Measurements from ENCODE around the gene CDC40. TPM values are rescaled to one million over a fixed set of nuclear protein-coding genes. Genes with fewer than 3 reads are reported as not detected.

Gene CDC40
- total RNA-seq (2014; rRNA removed; shearing (Covaris generic); ENCODE audit: low replicate concordance), result 35.5 and 39.5 TPM in 2 replicates

DNA sequence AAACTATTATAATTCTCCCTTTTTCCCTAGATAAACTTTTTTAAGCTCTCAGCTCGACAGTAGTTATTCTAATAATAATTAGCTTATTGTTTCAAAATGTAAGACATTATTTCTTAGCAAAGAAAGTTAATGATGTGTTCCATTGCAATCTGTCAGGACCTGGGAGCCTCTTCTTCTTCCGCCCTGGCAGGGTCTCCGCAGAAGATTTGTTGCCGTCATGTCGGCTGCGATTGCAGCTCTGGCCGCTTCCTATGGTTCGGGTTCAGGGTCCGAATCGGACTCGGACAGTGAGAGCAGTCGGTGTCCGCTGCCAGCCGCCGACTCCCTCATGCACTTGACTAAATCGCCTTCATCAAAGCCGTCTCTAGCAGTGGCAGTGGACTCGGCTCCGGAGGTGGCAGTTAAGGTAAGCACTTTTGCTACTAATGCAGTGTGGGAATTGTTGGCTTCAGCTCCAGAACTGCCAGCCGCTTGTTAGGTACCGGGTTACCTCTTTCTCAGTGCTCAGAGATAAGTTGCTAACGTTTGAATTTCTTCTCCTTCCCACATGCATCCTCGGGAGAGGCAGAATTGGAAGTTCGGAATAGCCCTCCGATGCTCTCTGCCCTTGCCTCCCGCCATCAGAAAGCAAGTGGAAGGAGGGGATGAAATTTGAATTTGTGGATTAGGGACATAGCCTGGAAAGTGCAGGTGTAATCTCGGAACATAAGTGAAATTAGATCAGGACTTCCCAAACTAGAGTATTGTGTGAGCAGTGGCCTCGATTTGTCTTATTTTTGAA lies at the start of gene CDC40:
CDC40 (plus strand) TSS at position 200 of the 781 bp plus-strand sequence; CDS start at position 218, 18 bp downstream.
- H3K4me2 ChIP-seq (ENCODE audit: low read depth, low read length, poor library complexity, severe bottlenecking), result peak within 1 kb of the TSS; percentile 88
- DNase-seq, result peak; percentile 48
- no peaks in the 10 kb centered on the region for H3K9me3 ChIP-seq (ENCODE audit: low read length)
- peaks cover 58% of the 10 kb centered on the region for H3K4me1 ChIP-seq (ENCODE audit: low read length)
- peaks cover 6% of the 10 kb centered on the region; the same call in 1 of the 2 replicates for H4K20me1 ChIP-seq (ENCODE audit: insufficient read depth, low read depth, low read length)
- peak within 1 kb of the TSS; percentile 84 for H2AFZ ChIP-seq (ENCODE audit: low read length)
- peaks cover 29% of the 10 kb centered on the region for H3K36me3 ChIP-seq (ENCODE audit: insufficient read depth, low read length)
- H3K9me2 ChIP-seq (replicated peaks; ENCODE audit: insufficient read depth, low read length), result no peaks in the 10 kb centered on the region
- H3K27me3 ChIP-seq (ENCODE audit: low read length), result no peaks in the 10 kb centered on the region
- H3K79me2 ChIP-seq (ENCODE audit: low read length), result peaks cover 82% of the 10 kb centered on the region
- peak within 1 kb of the TSS; percentile 71 for H3K27ac ChIP-seq (ENCODE audit: low read length)
- H3K9ac ChIP-seq (ENCODE audit: low read length), result peak within 1 kb of the TSS; percentile 93
- peak within 1 kb of the TSS; percentile 95 for H3K4me3 ChIP-seq (ENCODE audit: low read length)

DNA sequence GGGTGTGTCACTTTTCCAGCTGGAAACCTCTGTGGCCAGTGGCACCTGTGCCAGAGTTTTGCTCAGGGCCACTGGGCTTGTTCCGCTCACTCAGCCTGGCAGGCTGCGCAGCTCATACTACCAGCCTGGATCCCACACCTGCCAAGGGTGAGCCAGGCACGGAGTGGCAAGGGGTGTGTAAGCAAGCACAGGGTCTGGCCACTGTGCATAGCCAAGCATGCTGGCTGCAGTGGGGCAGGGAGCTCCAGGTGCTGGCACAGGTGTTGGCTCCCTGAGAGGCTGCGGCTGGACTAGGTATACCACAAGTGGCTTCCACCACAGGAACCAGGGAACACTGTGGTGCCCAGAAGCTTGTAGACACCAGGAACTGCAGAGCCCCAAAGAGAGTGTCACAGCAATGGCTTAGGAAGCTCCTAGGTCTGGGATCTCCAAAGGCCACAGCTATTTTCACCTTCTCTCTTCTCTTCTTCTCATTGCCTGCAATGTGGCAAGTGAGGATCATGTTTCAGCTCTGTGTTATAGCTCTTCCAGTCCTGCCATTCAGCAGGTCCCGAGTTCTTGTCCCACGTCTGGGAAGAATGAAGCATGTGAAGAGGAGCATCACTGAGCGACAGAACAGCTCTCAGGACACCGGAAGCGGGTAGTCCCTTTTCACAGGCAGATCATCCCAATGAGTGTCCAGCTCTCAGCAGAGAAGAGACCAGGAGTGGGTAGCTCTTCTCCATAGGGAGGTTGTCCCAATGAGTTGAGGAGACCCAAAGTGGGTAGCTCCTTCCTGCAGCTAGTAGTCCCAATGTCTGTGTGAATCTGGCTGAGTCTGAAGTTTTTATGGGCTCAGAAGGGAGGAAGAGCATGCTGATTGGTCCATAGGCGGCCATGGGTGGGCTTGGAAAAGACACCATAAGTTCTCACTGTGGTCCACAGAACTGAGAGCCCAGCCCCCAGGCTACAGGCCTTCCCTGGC lies 42.0 kb upstream of the CDC40 start:
- Histone ChIP-seq H3K4me2 (ENCODE audit: low read depth, low read length, poor library complexity, severe bottlenecking) (no peak overlapping the region), H3K4me1 (ENCODE audit: low read length) (no peaks in the 10 kb centered on the region), H3K36me3 (ENCODE audit: insufficient read depth, low read length) (peaks cover 7% of the 10 kb centered on the region; the same call in 1 of the 2 replicates), H3K4me3 (ENCODE audit: low read length) (no peak overlapping the region), H3K27ac (ENCODE audit: low read length) (no peak overlapping the region), H3K9ac (ENCODE audit: low read length) (no peak overlapping the region), H3K9me3 (ENCODE audit: low read length) (no peaks in the 10 kb centered on the region), H2AFZ (ENCODE audit: low read length) (no peak overlapping the region), H4K20me1 (ENCODE audit: insufficient read depth, low read depth, low read length) (no peaks in the 10 kb centered on the region), H3K27me3 (ENCODE audit: low read length) (no peaks in the 10 kb centered on the region), H3K79me2 (ENCODE audit: low read length) (0 out of 2 replicates have a peak, but pooled peaks cover 10% of the 10 kb centered on the region), H3K9me2 (replicated peaks; ENCODE audit: insufficient read depth, low read length) (no peaks in the 10 kb centered on the region)
- DNase-seq, result no peak

DNA sequence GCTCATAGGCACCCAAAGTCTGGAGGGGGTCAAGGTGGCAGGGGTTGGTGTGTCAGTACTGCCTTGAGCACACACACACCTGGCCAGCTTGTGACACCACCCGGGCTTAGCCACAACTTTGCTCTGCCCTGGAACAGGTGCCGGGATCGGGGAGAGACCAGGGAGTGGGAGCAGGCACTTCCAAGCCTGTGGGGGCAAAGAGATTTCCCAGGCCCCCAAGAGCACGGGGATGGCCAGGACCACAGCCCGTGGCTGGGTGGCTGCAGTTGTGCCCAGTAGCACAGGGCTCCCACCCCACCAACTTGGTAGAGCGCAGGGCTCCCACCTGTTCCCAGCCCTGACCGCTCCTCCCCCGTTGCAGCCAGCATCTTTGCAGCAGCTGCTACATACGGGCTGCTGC lies 41.2 kb upstream of the CDC40 start:
- H3K9ac ChIP-seq (ENCODE audit: low read length), result no peak overlapping the region
- H2AFZ ChIP-seq (ENCODE audit: low read length), result no peak overlapping the region
- H3K4me2 ChIP-seq (ENCODE audit: low read depth, low read length, poor library complexity, severe bottlenecking), result no peak overlapping the region
- H3K79me2 ChIP-seq (ENCODE audit: low read length), result 0 out of 2 replicates have a peak, but pooled peaks cover 10% of the 10 kb centered on the region
- no peak overlapping the region for H3K27ac ChIP-seq (ENCODE audit: low read length)
- H3K4me3 ChIP-seq (ENCODE audit: low read length), result no peak overlapping the region
- no peaks in the 10 kb centered on the region for H4K20me1 ChIP-seq (ENCODE audit: insufficient read depth, low read depth, low read length)
- H3K9me3 ChIP-seq (ENCODE audit: low read length), result no peaks in the 10 kb centered on the region
- no peaks in the 10 kb centered on the region for H3K4me1 ChIP-seq (ENCODE audit: low read length)
- DNase-seq, result no peak
- no peaks in the 10 kb centered on the region for H3K27me3 ChIP-seq (ENCODE audit: low read length)
- H3K9me2 ChIP-seq (replicated peaks; ENCODE audit: insufficient read depth, low read length), result no peaks in the 10 kb centered on the region
- H3K36me3 ChIP-seq (ENCODE audit: insufficient read depth, low read length), result peaks cover 7% of the 10 kb centered on the region; the same call in 1 of the 2 replicates

DNA sequence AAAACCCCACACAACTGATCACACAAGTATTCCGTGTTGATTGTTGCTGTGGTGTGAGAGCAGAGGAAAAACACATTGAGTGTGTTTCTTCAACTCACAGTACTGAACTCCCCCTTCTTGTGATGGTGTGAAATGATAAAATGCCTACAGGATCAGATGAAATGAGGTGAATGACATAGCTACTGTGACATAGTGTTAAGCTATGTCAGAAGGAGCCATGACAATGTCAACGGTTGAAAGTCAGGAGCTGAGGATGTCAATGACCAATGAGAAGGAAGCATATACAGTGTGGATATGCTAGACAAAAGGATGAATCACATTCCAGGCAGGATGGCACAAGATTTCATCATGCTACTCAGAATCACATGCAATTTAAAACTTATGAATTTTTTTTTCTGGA lies 39.6 kb upstream of the CDC40 start:
- 0 out of 2 replicates have a peak, but pooled peaks cover 10% of the 10 kb centered on the region for H3K79me2 ChIP-seq (ENCODE audit: low read length)
- no peak overlapping the region for H3K4me3 ChIP-seq (ENCODE audit: low read length)
- no peaks in the 10 kb centered on the region for H3K4me1 ChIP-seq (ENCODE audit: low read length)
- DNase-seq, result no peak
- H3K36me3 ChIP-seq (ENCODE audit: insufficient read depth, low read length), result peaks cover 7% of the 10 kb centered on the region; the same call in 1 of the 2 replicates
- H3K4me2 ChIP-seq (ENCODE audit: low read depth, low read length, poor library complexity, severe bottlenecking), result no peak overlapping the region
- no peaks in the 10 kb centered on the region for H3K27me3 ChIP-seq (ENCODE audit: low read length)
- H3K9me3 ChIP-seq (ENCODE audit: low read length), result no peaks in the 10 kb centered on the region
- H2AFZ ChIP-seq (ENCODE audit: low read length), result no peak overlapping the region
- H3K9ac ChIP-seq (ENCODE audit: low read length), result no peak overlapping the region
- H3K9me2 ChIP-seq (replicated peaks; ENCODE audit: insufficient read depth, low read length), result no peaks in the 10 kb centered on the region
- no peak overlapping the region for H3K27ac ChIP-seq (ENCODE audit: low read length)
- H4K20me1 ChIP-seq (ENCODE audit: insufficient read depth, low read depth, low read length), result no peaks in the 10 kb centered on the region

DNA sequence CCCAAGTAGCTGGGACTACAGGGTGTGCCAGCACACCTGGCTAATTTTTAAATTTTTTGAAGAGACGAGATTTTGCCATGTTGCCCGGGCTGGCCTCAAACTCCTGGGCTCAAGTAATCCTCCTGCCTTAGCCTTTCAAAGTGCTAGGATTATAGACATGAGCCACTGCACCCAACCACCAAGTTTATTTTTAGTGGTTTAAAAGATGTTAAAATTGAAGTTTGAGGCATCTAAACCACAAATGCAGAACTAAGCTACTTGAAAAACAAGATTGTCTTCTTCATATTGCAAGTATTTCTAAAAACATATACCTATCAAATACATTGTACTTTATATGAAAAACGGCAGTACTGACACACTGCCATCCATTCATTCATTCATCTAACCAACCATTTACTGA lies 32.4 kb upstream of the CDC40 start:
- H3K79me2 ChIP-seq (ENCODE audit: low read length), result peaks cover 21% of the 10 kb centered on the region
- H2AFZ ChIP-seq (ENCODE audit: low read length), result no peak overlapping the region
- no peak overlapping the region for H3K4me3 ChIP-seq (ENCODE audit: low read length)
- H3K4me1 ChIP-seq (ENCODE audit: low read length), result peaks cover 16% of the 10 kb centered on the region
- H3K9me2 ChIP-seq (replicated peaks; ENCODE audit: insufficient read depth, low read length), result no peaks in the 10 kb centered on the region
- DNase-seq, result no peak
- H3K36me3 ChIP-seq (ENCODE audit: insufficient read depth, low read length), result 0 out of 2 replicates have a peak, but pooled peaks cover 2% of the 10 kb centered on the region
- H3K9me3 ChIP-seq (ENCODE audit: low read length), result no peaks in the 10 kb centered on the region
- peak overlapping the region; percentile 24 for H3K4me2 ChIP-seq (ENCODE audit: low read depth, low read length, poor library complexity, severe bottlenecking)
- no peak overlapping the region; the same call in 1 of the 2 replicates for H3K27ac ChIP-seq (ENCODE audit: low read length)
- no peaks in the 10 kb centered on the region for H3K27me3 ChIP-seq (ENCODE audit: low read length)
- H3K9ac ChIP-seq (ENCODE audit: low read length), result no peak overlapping the region
- no peaks in the 10 kb centered on the region for H4K20me1 ChIP-seq (ENCODE audit: insufficient read depth, low read depth, low read length)

DNA sequence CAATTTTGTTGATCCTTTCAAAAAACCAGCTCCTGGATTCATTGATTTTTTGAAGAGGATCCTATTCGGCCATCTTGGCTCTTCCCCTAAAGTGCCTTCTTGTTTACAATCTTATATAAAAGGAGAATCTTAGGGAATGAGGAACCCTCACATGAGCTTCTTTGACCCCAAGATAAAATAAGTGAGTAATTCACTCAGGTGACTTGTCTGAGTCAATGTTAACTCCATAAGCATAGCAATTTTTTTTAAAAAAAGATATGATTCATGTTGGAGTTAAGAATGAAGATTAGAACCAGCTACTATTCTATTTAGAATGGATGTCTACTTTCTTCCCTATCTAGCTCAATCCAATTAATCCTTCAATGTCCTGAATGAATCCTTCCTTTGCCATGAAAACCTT lies 21.7 kb upstream of the CDC40 start:
- Histone ChIP-seq H2AFZ (ENCODE audit: low read length) (no peak overlapping the region), H3K27ac (ENCODE audit: low read length) (no peak overlapping the region), H4K20me1 (ENCODE audit: insufficient read depth, low read depth, low read length) (no peaks in the 10 kb centered on the region), H3K9me2 (replicated peaks; ENCODE audit: insufficient read depth, low read length) (no peaks in the 10 kb centered on the region), H3K4me2 (ENCODE audit: low read depth, low read length, poor library complexity, severe bottlenecking) (no peak overlapping the region), H3K36me3 (ENCODE audit: insufficient read depth, low read length) (peaks cover 8% of the 10 kb centered on the region; the same call in 1 of the 2 replicates), H3K4me1 (ENCODE audit: low read length) (peaks cover 18% of the 10 kb centered on the region), H3K4me3 (ENCODE audit: low read length) (no peak overlapping the region), H3K9ac (ENCODE audit: low read length) (no peak overlapping the region), H3K9me3 (ENCODE audit: low read length) (no peaks in the 10 kb centered on the region), H3K79me2 (ENCODE audit: low read length) (peaks cover 58% of the 10 kb centered on the region), H3K27me3 (ENCODE audit: low read length) (no peaks in the 10 kb centered on the region)
- DNase-seq, result no peak

DNA sequence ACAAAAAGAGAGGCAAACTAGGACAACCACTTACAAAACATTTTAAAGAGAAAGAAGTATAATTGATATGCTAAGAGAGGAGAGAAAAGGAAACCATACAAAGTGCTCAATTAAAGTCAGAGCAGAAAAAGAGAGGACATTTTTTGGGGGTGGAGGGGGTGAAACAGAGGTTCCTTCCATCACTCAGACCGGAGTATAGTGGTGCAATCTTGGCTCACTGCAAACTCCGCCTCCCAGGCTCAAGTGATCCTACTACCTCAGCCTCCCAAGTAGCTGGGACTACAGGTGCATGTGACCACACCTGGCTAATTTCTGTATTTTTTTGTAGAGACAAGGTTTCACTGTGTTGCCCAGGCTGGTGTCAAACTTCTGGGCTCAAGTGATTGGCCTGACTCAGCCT lies 10.1 kb upstream of the CDC40 start:
- no peak overlapping the region for H2AFZ ChIP-seq (ENCODE audit: low read length)
- no peaks in the 10 kb centered on the region for H4K20me1 ChIP-seq (ENCODE audit: insufficient read depth, low read depth, low read length)
- no peaks in the 10 kb centered on the region for H3K36me3 ChIP-seq (ENCODE audit: insufficient read depth, low read length)
- H3K4me1 ChIP-seq (ENCODE audit: low read length), result no peaks in the 10 kb centered on the region; the same call in none of the 2 replicates
- peaks cover 93% of the 10 kb centered on the region for H3K79me2 ChIP-seq (ENCODE audit: low read length)
- no peaks in the 10 kb centered on the region for H3K9me2 ChIP-seq (replicated peaks; ENCODE audit: insufficient read depth, low read length)
- no peak overlapping the region for H3K4me2 ChIP-seq (ENCODE audit: low read depth, low read length, poor library complexity, severe bottlenecking)
- H3K9ac ChIP-seq (ENCODE audit: low read length), result no peak overlapping the region
- no peaks in the 10 kb centered on the region for H3K27me3 ChIP-seq (ENCODE audit: low read length)
- H3K27ac ChIP-seq (ENCODE audit: low read length), result no peak overlapping the region
- H3K9me3 ChIP-seq (ENCODE audit: low read length), result no peaks in the 10 kb centered on the region
- DNase-seq, result no peak
- no peak overlapping the region for H3K4me3 ChIP-seq (ENCODE audit: low read length)
